Colonic mucosa (tissue), 4 donors: ENCODE measurements around the gene DGKI. TPM values are rescaled to one million over a fixed set of nuclear protein-coding genes. Genes with fewer than 3 reads are reported as not detected.

Experiments used
- DNase-seq: peaks from one replicate; pipeline ENCODE4 v3.0.0-alpha.2; 2020
- H3K27ac ChIP-seq: fragments of 200-600 bp; one replicate; pipeline ENCODE4 v1.8.0; 2021
- H3K27me3 ChIP-seq: fragments of 200-600 bp; one replicate; pipeline ENCODE4 v1.8.0; 2021
- H3K36me3 ChIP-seq: fragments of 200-600 bp; one replicate; pipeline ENCODE4 v1.8.0; 2021
- H3K4me1 ChIP-seq: fragments of 200-600 bp; one replicate; pipeline ENCODE4 v1.8.0; 2021; ENCODE audit warnings: mild to moderate bottlenecking
- H3K4me3 ChIP-seq: fragments of 200-600 bp; one replicate; pipeline ENCODE4 v1.8.0; 2021
- H3K9ac ChIP-seq, 2 donors: one replicate each; pipeline ENCODE4 v1.7.0; 2013; ENCODE audit warnings: control low read depth in 2 of 2, low read depth in 2 of 2, low read length in 2 of 2
- H3K9me3 ChIP-seq: fragments of 200-600 bp; one replicate; pipeline ENCODE4 v1.8.0; 2021
- CTCF ChIP-seq: fragments of 200-600 bp; IDR thresholded peaks from one replicate; pipeline ENCODE4 v1.8.0; 2022; ENCODE audit warnings: antibody characterized with exemption, mild to moderate bottlenecking
- intact Hi-C: fragments of 100-400 bp; cut with DNase I; formaldehyde crosslinking; loops from one replicate; pipeline ENCODE4 v1.14.1; 2022
- total RNA-seq, 2 donors: library from RNA; stranded (reverse); fragmentation: NEBNext Ultra II Directional in 1 of 2; extraction: Animal tissue kit (Norgen Biotek cat#: 25700) in 1 of 2; gene quantifications; one replicate each; pipeline ENCODE4 v1.2.1, GENCODE V29; 2021
- donor health status: healthy.
- donor health status: DM: no; HTN: no; CAD: no.
- donor health status: DM: no; HTN: no; CAD: no.

Gene DGKI
- total RNA-seq, 2 donors from 2014 or later, result 0.35 to 0.67 TPM

DNA sequence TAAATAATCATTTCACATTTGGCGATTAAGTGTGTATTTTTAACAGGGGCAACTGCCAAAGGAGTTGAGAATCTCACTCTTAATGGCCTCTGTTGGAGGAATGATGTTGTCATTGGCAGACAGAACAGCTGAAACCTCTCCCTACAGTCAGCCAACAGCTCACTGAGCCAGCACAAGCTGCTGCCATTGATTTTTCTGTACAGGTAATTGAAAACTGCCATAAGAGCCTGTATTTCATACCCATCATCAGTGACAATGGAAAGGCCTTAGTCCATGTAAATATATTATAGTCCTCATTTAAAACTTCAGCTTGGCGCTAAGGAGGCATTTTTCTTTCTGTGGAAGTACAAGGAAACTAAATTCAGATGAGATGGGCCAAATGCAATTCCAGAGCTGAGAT, 475.2 kb downstream of the DGKI start:
- Histone ChIP-seq H3K9me3 (no peaks in the 10 kb centered on the region), H3K27me3 (no peaks in the 10 kb centered on the region), H3K4me3 (no peak overlapping the region), H3K4me1 (no peaks in the 10 kb centered on the region), H3K9ac (no peak overlapping the region), H3K36me3 (no peaks in the 10 kb centered on the region), H3K27ac (no peak overlapping the region)
- intact Hi-C loops, result no loop called here
- TF ChIP-seq CTCF, result no peak
- no peak for DNase-seq

GRCh38 chr7:137366995-137367394, 479.8 kb downstream of the DGKI start:
- intact Hi-C loops, result no loop called here
- Histone ChIP-seq H3K9ac (no peak overlapping the region), H3K36me3 (no peaks in the 10 kb centered on the region), H3K27me3 (no peaks in the 10 kb centered on the region), H3K27ac (no peak overlapping the region), H3K4me3 (no peak overlapping the region), H3K9me3 (no peaks in the 10 kb centered on the region), H3K4me1 (no peaks in the 10 kb centered on the region)
- no peak for DNase-seq
- no peak for TF ChIP-seq CTCF

GRCh38 chr7:137363683-137364082, 483.1 kb downstream of the DGKI start:
- intact Hi-C loops, result no loop called here
- Histone ChIP-seq H3K27me3 (no peaks in the 10 kb centered on the region), H3K9ac (no peak overlapping the region), H3K27ac (no peak overlapping the region), H3K4me3 (no peak overlapping the region), H3K4me1 (no peaks in the 10 kb centered on the region), H3K9me3 (no peaks in the 10 kb centered on the region), H3K36me3 (no peaks in the 10 kb centered on the region)
- no peak for TF ChIP-seq CTCF
- DNase-seq, result no peak

- H3K27ac ChIP-seq, result no peak overlapping the region
- H3K4me3 ChIP-seq, result no peak overlapping the region
- H3K27me3 ChIP-seq, result no peaks in the 10 kb centered on the region
- TF ChIP-seq CTCF, result no peak
- no peaks in the 10 kb centered on the region for H3K4me1 ChIP-seq
- H3K9ac ChIP-seq, result no peak overlapping the region
- H3K9me3 ChIP-seq, result no peaks in the 10 kb centered on the region
- intact Hi-C loops, result no loop called here
- DNase-seq, result no peak
- no peaks in the 10 kb centered on the region for H3K36me3 ChIP-seq
These were observed 486.6 kb downstream of the DGKI start for GRCh38 chr7:137360087-137360679.

DNA sequence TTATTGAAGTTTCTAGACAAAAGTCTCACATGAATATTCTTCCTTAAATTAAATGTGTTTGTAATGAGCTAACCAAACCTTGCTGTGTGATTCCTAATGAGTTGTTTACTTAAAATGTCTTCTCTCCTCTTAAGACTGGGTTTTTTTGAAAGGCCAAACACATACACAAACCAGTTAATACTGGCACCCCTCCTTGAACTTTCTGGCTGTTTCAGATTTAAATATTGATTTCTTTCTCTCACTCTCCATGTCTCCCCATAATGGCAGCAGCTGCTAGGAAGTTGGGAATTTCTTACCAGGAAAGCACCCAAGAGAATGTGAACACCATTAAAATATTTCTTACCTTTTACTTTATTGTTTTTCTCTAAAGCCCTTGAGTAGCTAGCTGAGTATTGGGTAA, 491.8 kb downstream of the DGKI start:
- intact Hi-C loops, result no loop called here
- H3K36me3 ChIP-seq, result no peaks in the 10 kb centered on the region
- no peak for TF ChIP-seq CTCF
- no peaks in the 10 kb centered on the region for H3K4me1 ChIP-seq
- H3K4me3 ChIP-seq, result no peak overlapping the region
- no peaks in the 10 kb centered on the region for H3K27me3 ChIP-seq
- no peak for DNase-seq
- no peaks in the 10 kb centered on the region for H3K9me3 ChIP-seq
- H3K27ac ChIP-seq, result no peak overlapping the region
- H3K9ac ChIP-seq, result no peak overlapping the region

GRCh38 chr7:137354396-137354795, 492.4 kb downstream of the DGKI start:
- no peak for TF ChIP-seq CTCF
- Histone ChIP-seq H3K27me3 (no peaks in the 10 kb centered on the region), H3K4me1 (no peaks in the 10 kb centered on the region), H3K9me3 (no peaks in the 10 kb centered on the region), H3K9ac (no peak overlapping the region), H3K36me3 (no peaks in the 10 kb centered on the region), H3K4me3 (no peak overlapping the region), H3K27ac (no peak overlapping the region)
- intact Hi-C loops, result no loop called here
- no peak for DNase-seq
